ENCODE data around the gene MAF.

Gene MAF

DNA sequence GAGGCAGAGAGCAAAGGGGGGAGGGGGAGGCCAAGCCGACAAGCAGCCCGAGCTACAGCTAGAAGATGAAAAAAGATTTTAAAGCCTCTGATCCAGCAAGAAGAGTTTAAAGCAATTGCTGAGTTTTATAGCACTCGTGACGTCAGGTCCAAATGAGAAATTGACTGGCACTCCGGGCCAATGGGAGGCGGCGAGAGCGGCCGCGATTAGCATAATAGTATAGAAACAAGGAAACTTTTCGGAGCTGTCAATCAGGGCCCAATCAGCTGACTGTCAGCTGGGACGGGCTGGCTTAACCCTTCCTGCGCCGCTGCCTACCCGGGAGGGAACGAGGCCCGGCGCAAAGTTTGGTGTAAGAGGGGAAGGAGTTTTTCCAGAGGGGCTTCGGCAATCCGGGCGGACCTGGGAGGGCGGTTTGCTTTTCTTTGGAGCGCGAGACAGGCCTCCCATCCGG is at the start of gene MAF:
Gene MAF (minus strand): TSS at position 100 of the 454 bp plus-strand sequence. CDS start 835 bp downstream, outside the sequence.
- peak within 1 kb of the TSS; percentile 93 for H3K9ac ChIP-seq

DNA sequence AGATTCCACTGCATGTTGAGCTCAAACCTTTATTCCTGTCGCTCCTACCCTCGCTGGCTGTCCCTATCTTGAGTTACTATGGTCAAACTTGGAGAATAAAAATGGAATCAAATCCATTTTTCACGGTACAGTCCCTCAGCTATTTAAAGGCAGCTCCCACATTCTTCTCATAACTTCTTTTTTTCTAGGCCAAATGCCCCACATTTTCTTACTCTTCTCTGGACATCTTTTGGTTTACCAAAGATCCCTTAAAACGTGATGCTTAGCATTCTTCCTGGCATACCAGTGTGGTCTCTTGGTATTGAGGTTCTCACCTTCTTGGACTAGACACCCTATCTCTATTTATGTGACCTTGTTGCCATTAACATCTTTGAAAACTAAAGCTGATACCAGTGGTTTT is 48.3 kb upstream of the MAF start:
- H3K27ac ChIP-seq = no peak overlapping the region
- H3K4me3 ChIP-seq (ENCODE audit: low read depth, low read length) = no peak overlapping the region
- TF ChIP-seq, protein P1, sequence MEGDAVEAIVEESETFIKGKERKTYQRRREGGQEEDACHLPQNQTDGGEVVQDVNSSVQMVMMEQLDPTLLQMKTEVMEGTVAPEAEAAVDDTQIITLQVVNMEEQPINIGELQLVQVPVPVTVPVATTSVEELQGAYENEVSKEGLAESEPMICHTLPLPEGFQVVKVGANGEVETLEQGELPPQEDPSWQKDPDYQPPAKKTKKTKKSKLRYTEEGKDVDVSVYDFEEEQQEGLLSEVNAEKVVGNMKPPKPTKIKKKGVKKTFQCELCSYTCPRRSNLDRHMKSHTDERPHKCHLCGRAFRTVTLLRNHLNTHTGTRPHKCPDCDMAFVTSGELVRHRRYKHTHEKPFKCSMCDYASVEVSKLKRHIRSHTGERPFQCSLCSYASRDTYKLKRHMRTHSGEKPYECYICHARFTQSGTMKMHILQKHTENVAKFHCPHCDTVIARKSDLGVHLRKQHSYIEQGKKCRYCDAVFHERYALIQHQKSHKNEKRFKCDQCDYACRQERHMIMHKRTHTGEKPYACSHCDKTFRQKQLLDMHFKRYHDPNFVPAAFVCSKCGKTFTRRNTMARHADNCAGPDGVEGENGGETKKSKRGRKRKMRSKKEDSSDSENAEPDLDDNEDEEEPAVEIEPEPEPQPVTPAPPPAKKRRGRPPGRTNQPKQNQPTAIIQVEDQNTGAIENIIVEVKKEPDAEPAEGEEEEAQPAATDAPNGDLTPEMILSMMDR (IDR thresholded peaks at IDR 0.05) = no peak
- no peak overlapping the region for H3K4me2 ChIP-seq (ENCODE audit: low read length)
- H3K4me1 ChIP-seq = peaks cover 6% of the 10 kb centered on the region
- no peaks in the 10 kb centered on the region for H3K79me2 ChIP-seq
- H3K9me3 ChIP-seq (ENCODE audit: control insufficient read depth, low read length) = no peaks in the 10 kb centered on the region
- no peaks in the 10 kb centered on the region for H3K27me3 ChIP-seq (ENCODE audit: control insufficient read depth, insufficient read depth, low read length)
- no peak overlapping the region for H2AFZ ChIP-seq
- no peaks in the 10 kb centered on the region for H3K36me3 ChIP-seq (ENCODE audit: control insufficient read depth, insufficient read depth, low read length)
- H3K9ac ChIP-seq = no peak overlapping the region

More for the DNA sequence above, at the start of gene MAF:
- Histone ChIP-seq H3K4me3 (ENCODE audit: low read depth, low read length) (peak within 1 kb of the TSS; percentile 95), H3K9me3 (ENCODE audit: control insufficient read depth, low read length) (no peaks in the 10 kb centered on the region), H3K27me3 (ENCODE audit: control insufficient read depth, insufficient read depth, low read length) (no peaks in the 10 kb centered on the region), H3K4me1 (peaks cover 20% of the 10 kb centered on the region), H3K27ac (peak within 1 kb of the TSS; percentile 96), H2AFZ (peak within 1 kb of the TSS; percentile 90), H3K36me3 (ENCODE audit: control insufficient read depth, insufficient read depth, low read length) (peaks cover 19% of the 10 kb centered on the region), H3K79me2 (peaks cover 28% of the 10 kb centered on the region), H3K4me2 (ENCODE audit: low read length) (peak within 1 kb of the TSS; percentile 69)
- TF ChIP-seq, protein P1 (IDR thresholded peaks at IDR 0.05) = no peak

DNA sequence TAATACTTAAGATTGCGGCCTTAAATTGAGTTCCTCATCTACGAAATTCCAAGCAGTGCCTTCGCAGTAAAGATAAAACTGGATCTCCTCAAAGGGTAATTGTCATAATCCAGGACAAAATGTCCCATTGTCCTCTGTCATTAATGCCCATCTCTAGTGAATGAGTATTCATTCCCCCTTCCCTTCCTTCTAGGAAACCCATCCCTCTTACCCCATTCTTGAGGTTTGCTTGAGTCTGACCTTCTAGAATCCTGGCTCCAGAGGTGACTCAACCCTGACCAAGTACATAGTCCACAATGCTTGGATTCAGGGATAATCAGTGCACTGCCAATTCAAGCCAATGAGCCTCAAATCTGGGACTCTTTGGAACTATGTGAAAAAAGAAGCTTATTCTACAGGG is 47.0 kb upstream of the MAF start:
- no peaks in the 10 kb centered on the region for H3K79me2 ChIP-seq
- no peaks in the 10 kb centered on the region for H3K9me3 ChIP-seq (ENCODE audit: control insufficient read depth, low read length)
- H3K27me3 ChIP-seq (ENCODE audit: control insufficient read depth, insufficient read depth, low read length) = no peaks in the 10 kb centered on the region
- TF ChIP-seq, protein P1 (IDR thresholded peaks at IDR 0.05) = no peak
- H3K4me2 ChIP-seq (ENCODE audit: low read length) = no peak overlapping the region
- H3K4me3 ChIP-seq (ENCODE audit: low read depth, low read length) = no peak overlapping the region
- H3K36me3 ChIP-seq (ENCODE audit: control insufficient read depth, insufficient read depth, low read length) = no peaks in the 10 kb centered on the region
- H2AFZ ChIP-seq = no peak overlapping the region
- H3K4me1 ChIP-seq = no peaks in the 10 kb centered on the region
- H3K27ac ChIP-seq = no peak overlapping the region
- no peak overlapping the region for H3K9ac ChIP-seq

DNA sequence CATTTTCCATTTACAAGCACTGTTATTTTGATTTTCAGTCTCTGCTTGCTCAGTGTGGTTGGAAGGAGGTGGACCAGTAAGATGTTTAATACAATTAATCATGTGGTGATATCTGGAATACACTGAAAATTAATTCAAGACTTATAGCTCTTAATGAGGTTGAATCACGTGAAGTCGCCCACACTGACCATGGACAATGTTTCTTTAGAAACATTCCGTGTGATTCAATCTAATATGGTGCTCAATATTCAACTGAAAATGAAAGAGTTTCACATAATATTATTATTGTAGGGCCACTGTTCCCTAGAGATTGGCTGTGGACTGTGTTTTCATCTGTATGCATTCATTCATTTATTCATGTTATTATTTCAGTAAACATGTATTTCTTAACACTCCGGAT is 45.2 kb upstream of the MAF start:
- Histone ChIP-seq H3K9ac (no peak overlapping the region), H3K27ac (no peak overlapping the region), H3K4me2 (ENCODE audit: low read length) (no peak overlapping the region), H2AFZ (no peak overlapping the region), H3K4me3 (ENCODE audit: low read depth, low read length) (no peak overlapping the region), H3K9me3 (ENCODE audit: control insufficient read depth, low read length) (no peaks in the 10 kb centered on the region), H3K79me2 (no peaks in the 10 kb centered on the region), H3K4me1 (peaks cover 4% of the 10 kb centered on the region), H3K27me3 (ENCODE audit: control insufficient read depth, insufficient read depth, low read length) (no peaks in the 10 kb centered on the region), H3K36me3 (ENCODE audit: control insufficient read depth, insufficient read depth, low read length) (no peaks in the 10 kb centered on the region)
- TF ChIP-seq, protein P1 (IDR thresholded peaks at IDR 0.05) = no peak

DNA sequence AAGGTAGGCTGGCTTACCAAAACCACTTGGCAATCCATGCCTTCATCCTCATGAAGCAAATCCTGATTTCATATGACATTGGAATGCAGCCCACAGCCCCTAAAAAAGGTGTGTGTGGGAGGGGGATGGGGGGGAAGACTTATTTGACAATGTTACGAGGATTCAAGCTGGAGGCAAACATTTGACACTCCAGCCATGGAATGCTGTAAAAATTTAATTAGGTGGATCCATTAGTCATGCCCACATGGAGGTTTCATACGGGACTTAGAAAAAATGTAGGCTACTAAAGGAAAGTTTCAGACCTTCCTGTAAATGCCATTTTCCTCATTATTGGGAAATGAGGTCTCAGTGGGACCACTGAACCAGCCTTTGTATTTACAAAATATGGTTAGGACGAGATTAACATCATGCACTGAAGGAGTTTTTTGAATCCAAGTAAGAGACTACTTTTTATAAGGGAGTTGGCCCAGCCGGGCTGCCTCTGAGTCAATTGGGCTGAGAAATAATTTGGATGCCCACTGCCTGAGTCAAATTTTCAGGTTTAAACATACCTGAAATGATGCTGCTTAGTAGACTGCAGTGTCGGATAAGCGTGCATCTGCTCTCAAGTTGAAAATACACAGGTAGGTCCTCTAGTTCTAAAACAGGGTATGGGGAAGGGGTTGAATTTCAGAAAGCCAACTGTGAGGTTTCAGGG is 44.6 kb upstream of the MAF start:
- H3K27me3 ChIP-seq (ENCODE audit: control insufficient read depth, insufficient read depth, low read length) = no peaks in the 10 kb centered on the region
- H3K4me2 ChIP-seq (ENCODE audit: low read length) = no peak overlapping the region
- no peak overlapping the region for H3K9ac ChIP-seq
- H3K9me3 ChIP-seq (ENCODE audit: control insufficient read depth, low read length) = no peaks in the 10 kb centered on the region
- TF ChIP-seq, protein P1 (IDR thresholded peaks at IDR 0.05) = no peak
- no peaks in the 10 kb centered on the region for H3K79me2 ChIP-seq
- H2AFZ ChIP-seq = no peak overlapping the region
- H3K4me3 ChIP-seq (ENCODE audit: low read depth, low read length) = no peak overlapping the region
- no peaks in the 10 kb centered on the region for H3K36me3 ChIP-seq (ENCODE audit: control insufficient read depth, insufficient read depth, low read length)
- H3K27ac ChIP-seq = no peak overlapping the region
- peaks cover 7% of the 10 kb centered on the region for H3K4me1 ChIP-seq

Measured in parathyroid adenoma (tissue), 2 donors.